Measurements from ENCODE around the gene ITFG2.

ITFG2 gene

GRCh38 chr12:2834581-2835491, 22.4 kb downstream of the ITFG2 start, which contains the start of gene NRIP2:
Gene NRIP2 (minus strand): TSS chr12:2835035. CDS start chr12:2834983, 52 bp downstream.
- Histone ChIP-seq H2AFZ (ENCODE audit: low read length) (no peak within 1 kb of the TSS), H3K79me2 (ENCODE audit: low read length) (no peaks in the 10 kb centered on the region), H3K9me2 (replicated peaks; ENCODE audit: insufficient read depth, low read length) (no peaks in the 10 kb centered on the region), H3K27ac (ENCODE audit: low read length) (no peak within 1 kb of the TSS), H3K9ac (ENCODE audit: low read length) (no peak within 1 kb of the TSS), H4K20me1 (ENCODE audit: insufficient read depth, low read length) (no peaks in the 10 kb centered on the region), H3K9me3 (replicated peaks; ENCODE audit: insufficient read depth, low read length) (no peaks in the 10 kb centered on the region), H3K4me1 (ENCODE audit: low read length) (no peaks in the 10 kb centered on the region), H3F3A (ENCODE audit: insufficient read depth, low read length) (no peaks in the 10 kb centered on the region), H3K36me3 (replicated peaks; ENCODE audit: insufficient read depth, low read length) (no peaks in the 10 kb centered on the region), H3K4me2 (ENCODE audit: low read depth, low read length) (no peak within 1 kb of the TSS), H3K27me3 (replicated peaks; ENCODE audit: insufficient read depth, low read length) (no peaks in the 10 kb centered on the region), H3K4me3 (ENCODE audit: low read length) (no peak within 1 kb of the TSS)
- TF ChIP-seq CTCF (IDR thresholded peaks at IDR 0.05; ENCODE audit: low read length) (no peak), EZH2 (optimal IDR thresholded peaks at IDR 0.05; ENCODE audit: low read depth, low read length) (no peak), EZH2phosphoT487 (IDR thresholded peaks at IDR 0.05; ENCODE audit: low read length) (no peak)
- no peak for DNase-seq

GRCh38 chr12:2835691-2836403, 23.4 kb downstream of the ITFG2 start:
- H3K36me3 ChIP-seq (replicated peaks; ENCODE audit: insufficient read depth, low read length) = no peaks in the 10 kb centered on the region
- no peaks in the 10 kb centered on the region for H3K27me3 ChIP-seq (replicated peaks; ENCODE audit: insufficient read depth, low read length)
- no peak overlapping the region for H3K4me2 ChIP-seq (ENCODE audit: low read depth, low read length)
- no peak overlapping the region for H2AFZ ChIP-seq (ENCODE audit: low read length)
- no peaks in the 10 kb centered on the region for H3K79me2 ChIP-seq (ENCODE audit: low read length)
- H3K4me1 ChIP-seq (ENCODE audit: low read length) = no peaks in the 10 kb centered on the region
- H3K9me2 ChIP-seq (replicated peaks; ENCODE audit: insufficient read depth, low read length) = no peaks in the 10 kb centered on the region
- TF ChIP-seq EZH2phosphoT487 (IDR thresholded peaks at IDR 0.05; ENCODE audit: low read length) (no peak), EZH2 (optimal IDR thresholded peaks at IDR 0.05; ENCODE audit: low read depth, low read length) (no peak), CTCF (IDR thresholded peaks at IDR 0.05; ENCODE audit: low read length) (no peak)
- no peak for DNase-seq
- H3K27ac ChIP-seq (ENCODE audit: low read length) = no peak overlapping the region
- no peak overlapping the region for H3K9ac ChIP-seq (ENCODE audit: low read length)
- no peaks in the 10 kb centered on the region for H4K20me1 ChIP-seq (ENCODE audit: insufficient read depth, low read length)
- H3F3A ChIP-seq (ENCODE audit: insufficient read depth, low read length) = no peaks in the 10 kb centered on the region
- no peaks in the 10 kb centered on the region for H3K9me3 ChIP-seq (replicated peaks; ENCODE audit: insufficient read depth, low read length)
- H3K4me3 ChIP-seq (ENCODE audit: low read length) = no peak overlapping the region

- Histone ChIP-seq H3F3A (ENCODE audit: insufficient read depth, low read length) (no peaks in the 10 kb centered on the region), H3K9ac (ENCODE audit: low read length) (no peak overlapping the region), H3K4me1 (ENCODE audit: low read length) (no peaks in the 10 kb centered on the region), H3K9me2 (replicated peaks; ENCODE audit: insufficient read depth, low read length) (no peaks in the 10 kb centered on the region), H3K79me2 (ENCODE audit: low read length) (no peaks in the 10 kb centered on the region), H3K27ac (ENCODE audit: low read length) (no peak overlapping the region), H3K27me3 (replicated peaks; ENCODE audit: insufficient read depth, low read length) (no peaks in the 10 kb centered on the region), H3K4me3 (ENCODE audit: low read length) (no peak overlapping the region), H3K9me3 (replicated peaks; ENCODE audit: insufficient read depth, low read length) (no peaks in the 10 kb centered on the region), H3K4me2 (ENCODE audit: low read depth, low read length) (no peak overlapping the region), H2AFZ (ENCODE audit: low read length) (no peak overlapping the region), H4K20me1 (ENCODE audit: insufficient read depth, low read length) (no peaks in the 10 kb centered on the region), H3K36me3 (replicated peaks; ENCODE audit: insufficient read depth, low read length) (no peaks in the 10 kb centered on the region)
- TF ChIP-seq EZH2 (optimal IDR thresholded peaks at IDR 0.05; ENCODE audit: low read depth, low read length) (no peak), EZH2phosphoT487 (IDR thresholded peaks at IDR 0.05; ENCODE audit: low read length) (no peak)
- DNase-seq = no peak
Measured at GRCh38 chr12:2836574-2836973, 24.1 kb downstream of the ITFG2 start.

Data from MM.1S (cell line).